Measurements from ENCODE around the gene KCTD4.

DNA sequence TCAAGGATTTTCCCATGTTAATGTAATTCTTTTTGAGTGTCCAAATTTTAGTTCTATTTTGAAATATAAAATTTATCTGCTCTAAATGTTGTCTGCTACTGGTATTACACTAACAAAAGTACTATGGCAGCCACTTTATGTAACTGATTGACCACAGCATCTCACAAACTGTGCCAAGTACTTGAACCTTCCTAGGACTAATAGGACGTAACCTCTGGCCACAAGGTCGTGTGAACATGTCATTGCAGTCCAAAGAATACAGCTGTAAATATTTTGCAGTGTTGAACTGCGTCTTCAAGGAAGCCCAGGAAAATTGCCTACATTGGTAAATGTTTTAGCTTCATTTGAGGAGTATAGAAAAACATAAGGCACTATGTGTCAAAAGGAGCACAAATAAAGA lies 1.9 kb downstream of the KCTD4 start:
- no peak for TF ChIP-seq POLR2A (IDR thresholded peaks at IDR 0.05; ENCODE audit: low read length)
- no peak for TF ChIP-seq GATA1 (IDR thresholded peaks at IDR 0.05; ENCODE audit: low read depth, low read length)
